Endodermal cell (in vitro differentiated cells): ENCODE data around the gene USHBP1. TPM values are rescaled to one million over a fixed set of nuclear protein-coding genes. Genes with fewer than 3 reads are reported as not detected.
"Not testable (repeated sequence)": the region's sequence is repeated elsewhere in the genome, so short reads cannot be mapped to it uniquely, and the experiment has no call there.

Experiments
- DNase-seq: peaks from one replicate; pipeline ENCODE4 v3.0.0-alpha.2; 2017
- H3K27ac ChIP-seq: 2 replicates; pipeline ENCODE4 v1.5.1; 2013; ENCODE audit warnings: mild to moderate bottlenecking, low read depth, low read length, moderate library complexity
- H3K27me3 ChIP-seq: 2 replicates; pipeline ENCODE4 v1.6.1; 2013; ENCODE audit warnings: mild to moderate bottlenecking, low read length, moderate library complexity; ENCODE audit not compliant: insufficient read depth, control insufficient read depth, poor library complexity, severe bottlenecking
- H3K36me3 ChIP-seq: 2 replicates; pipeline ENCODE4 v1.7.0; 2013; ENCODE audit warnings: mild to moderate bottlenecking, low read length, moderate library complexity; ENCODE audit not compliant: control insufficient read depth, insufficient read depth
- H3K4me1 ChIP-seq: one replicate; pipeline ENCODE4 v1.7.0; 2013; ENCODE audit warnings: low read length; ENCODE audit not compliant: control insufficient read depth, insufficient read depth
- H3K4me3 ChIP-seq: 2 replicates; pipeline ENCODE4 v1.5.1; 2013; ENCODE audit warnings: mild to moderate bottlenecking, low read length, moderate library complexity
- H3K9ac ChIP-seq: 2 replicates; pipeline ENCODE4 v1.6.1; 2013; ENCODE audit warnings: mild to moderate bottlenecking, low read length, moderate library complexity; ENCODE audit not compliant: poor library complexity, severe bottlenecking; ENCODE audit errors: extremely low read depth
- H3K9me3 ChIP-seq: 2 replicates; pipeline ENCODE4 v1.6.1; 2013; ENCODE audit warnings: mild to moderate bottlenecking, low read length, moderate library complexity; ENCODE audit not compliant: control insufficient read depth
- H3K27ac Mint-ChIP-seq: 2 replicates; pipeline ENCODE4 v1.8.0; 2020; ENCODE audit warnings: mixed read lengths
- H3K27me3 Mint-ChIP-seq: 2 replicates; pipeline ENCODE4 v1.8.0; 2021; ENCODE audit warnings: mild to moderate bottlenecking, mixed read lengths; ENCODE audit not compliant: insufficient read depth
- H3K36me3 Mint-ChIP-seq: 2 replicates; pipeline ENCODE4 v1.8.0; 2020; ENCODE audit warnings: low read depth, mixed read lengths
- H3K4me1 Mint-ChIP-seq: 2 replicates; pipeline ENCODE4 v1.8.0; 2020; ENCODE audit warnings: mixed read lengths
- H3K4me3 Mint-ChIP-seq: 2 replicates; pipeline ENCODE4 v1.8.0; 2020; ENCODE audit warnings: mild to moderate bottlenecking, moderate library complexity, mixed read lengths
- H3K9me3 Mint-ChIP-seq: 2 replicates; pipeline ENCODE4 v1.8.0; 2020; ENCODE audit warnings: mild to moderate bottlenecking, mixed read lengths
- WGBS, 2 experiments: methylation state at CpG; one replicate each; pipeline versions ENCODE4 v1.1.5 to v1.1.7; 2013; ENCODE audit warnings: missing lambda C conversion rate in 2 of 2, mixed read lengths in 1 of 2; ENCODE audit not compliant: insufficient coverage in 1 of 2, insufficient read length in 1 of 2; 5-methylcytosine and 5-hydroxymethylcytosine counted together
- total RNA-seq, 2 donors: library from RNA; stranded (reverse); fragmentation: NEBNext Ultra II Directional in 1 of 2; extraction: Animal tissue kit (Norgen Biotek cat#: 25700) in 1 of 2; gene quantifications; 2 replicates in 1 of 2; 3 replicates in 1 of 2; pipeline ENCODE4 v1.2.1, GENCODE V29; 2021
- TF ChIP-seq, protein P1 (sequence below): fragments of 200-600 bp; sonication (generic); conservative IDR thresholded peaks from 2 replicates; pipeline ENCODE4 v1.5.0; 2021; ENCODE audit warnings: antibody characterized with exemption, mild to moderate bottlenecking

Gene USHBP1
- total RNA-seq, 2 donors from 2014 or later, result 3.8 to 6.2 TPM

- no peak overlapping the region for H3K4me3 Mint-ChIP-seq
- Histone ChIP-seq H3K4me3 (no peak overlapping the region), H3K27me3 (no peaks in the 10 kb centered on the region), H3K4me1 (no peaks in the 10 kb centered on the region), H3K36me3 (peaks cover 9% of the 10 kb centered on the region), H3K27ac (no peak overlapping the region), H3K9me3 (peaks cover 10% of the 10 kb centered on the region), H3K9ac (no peak overlapping the region)
- H3K4me1 Mint-ChIP-seq, result peaks cover 8% of the 10 kb centered on the region
- DNase-seq, result no peak
- TF ChIP-seq, protein P1, sequence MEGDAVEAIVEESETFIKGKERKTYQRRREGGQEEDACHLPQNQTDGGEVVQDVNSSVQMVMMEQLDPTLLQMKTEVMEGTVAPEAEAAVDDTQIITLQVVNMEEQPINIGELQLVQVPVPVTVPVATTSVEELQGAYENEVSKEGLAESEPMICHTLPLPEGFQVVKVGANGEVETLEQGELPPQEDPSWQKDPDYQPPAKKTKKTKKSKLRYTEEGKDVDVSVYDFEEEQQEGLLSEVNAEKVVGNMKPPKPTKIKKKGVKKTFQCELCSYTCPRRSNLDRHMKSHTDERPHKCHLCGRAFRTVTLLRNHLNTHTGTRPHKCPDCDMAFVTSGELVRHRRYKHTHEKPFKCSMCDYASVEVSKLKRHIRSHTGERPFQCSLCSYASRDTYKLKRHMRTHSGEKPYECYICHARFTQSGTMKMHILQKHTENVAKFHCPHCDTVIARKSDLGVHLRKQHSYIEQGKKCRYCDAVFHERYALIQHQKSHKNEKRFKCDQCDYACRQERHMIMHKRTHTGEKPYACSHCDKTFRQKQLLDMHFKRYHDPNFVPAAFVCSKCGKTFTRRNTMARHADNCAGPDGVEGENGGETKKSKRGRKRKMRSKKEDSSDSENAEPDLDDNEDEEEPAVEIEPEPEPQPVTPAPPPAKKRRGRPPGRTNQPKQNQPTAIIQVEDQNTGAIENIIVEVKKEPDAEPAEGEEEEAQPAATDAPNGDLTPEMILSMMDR, result no peak
- 95 to 97% methylated on average over 34 to 51 of the region's 51 CpGs for WGBS, 2 experiments
- peaks cover 21% of the 10 kb centered on the region for H3K36me3 Mint-ChIP-seq
- H3K9me3 Mint-ChIP-seq, result peaks cover 13% of the 10 kb centered on the region
- H3K27ac Mint-ChIP-seq, result no peak overlapping the region
- no peaks in the 10 kb centered on the region for H3K27me3 Mint-ChIP-seq
These were observed 36.6 kb upstream of the USHBP1 start for GRCh38 chr19:17300992-17301619.

GRCh38 chr19:17296976-17297375, 32.4 kb upstream of the USHBP1 start:
- TF ChIP-seq, protein P1, result no peak
- Mint-ChIP-seq H3K4me1 (peaks cover under 1% of the 10 kb centered on the region), H3K27ac (no peak overlapping the region), H3K36me3 (peaks cover 26% of the 10 kb centered on the region), H3K9me3 (peaks cover 13% of the 10 kb centered on the region), H3K27me3 (no peaks in the 10 kb centered on the region), H3K4me3 (no peak overlapping the region)
- 90 to 98% methylated on average over 6 of the region's 6 CpGs for WGBS, 2 experiments
- no peaks in the 10 kb centered on the region for H3K27me3 ChIP-seq
- H3K4me1 ChIP-seq, result no peaks in the 10 kb centered on the region
- no peak overlapping the region for H3K9ac ChIP-seq
- peaks cover 10% of the 10 kb centered on the region for H3K9me3 ChIP-seq
- no peak overlapping the region for H3K27ac ChIP-seq
- H3K36me3 ChIP-seq, result peaks cover 20% of the 10 kb centered on the region
- no peak overlapping the region for H3K4me3 ChIP-seq
- DNase-seq, result no peak

GRCh38 chr19:17296273-17296672, 31.7 kb upstream of the USHBP1 start:
- DNase-seq, result no peak
- Mint-ChIP-seq H3K4me1 (no peaks in the 10 kb centered on the region), H3K4me3 (no peak overlapping the region), H3K36me3 (peaks cover 26% of the 10 kb centered on the region), H3K9me3 (peaks cover 13% of the 10 kb centered on the region), H3K27ac (no peak overlapping the region), H3K27me3 (no peaks in the 10 kb centered on the region)
- H3K36me3 ChIP-seq, result peaks cover 20% of the 10 kb centered on the region
- H3K4me1 ChIP-seq, result no peaks in the 10 kb centered on the region
- no peak overlapping the region for H3K9ac ChIP-seq
- H3K27me3 ChIP-seq, result no peaks in the 10 kb centered on the region
- H3K27ac ChIP-seq, result no peak overlapping the region
- WGBS, 2 experiments, result 94 to 98% methylated on average over 4 of the region's 4 CpGs
- no peak overlapping the region for H3K4me3 ChIP-seq
- H3K9me3 ChIP-seq, result peaks cover 10% of the 10 kb centered on the region
- TF ChIP-seq, protein P1, result no peak

DNA sequence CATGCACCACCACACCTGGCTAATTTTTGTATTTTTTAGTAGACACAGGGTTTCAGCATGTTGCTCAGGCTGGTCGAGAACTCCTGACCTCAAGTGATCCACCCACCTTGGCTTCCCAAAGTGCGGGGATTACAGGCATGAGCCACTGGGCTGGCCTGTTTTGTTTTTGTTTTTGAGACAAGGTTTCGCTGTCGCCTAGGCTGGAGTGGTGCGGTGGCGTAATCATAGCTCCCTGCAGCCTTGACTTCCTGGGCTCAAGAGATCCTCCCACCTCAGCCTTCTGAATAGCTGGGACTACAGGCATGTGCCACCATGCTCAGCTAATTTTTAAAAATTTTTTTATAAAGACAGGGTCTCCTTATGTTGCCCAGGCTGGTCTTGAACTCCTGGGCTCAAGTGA, 31.0 kb upstream of the USHBP1 start:
- not testable (repeated sequence) for H3K27ac ChIP-seq, H3K27me3 ChIP-seq, H3K9ac ChIP-seq, H3K27ac Mint-ChIP-seq, H3K4me1 ChIP-seq, H3K4me3 ChIP-seq, DNase-seq, H3K4me3 Mint-ChIP-seq, H3K4me1 Mint-ChIP-seq, H3K27me3 Mint-ChIP-seq
- H3K9me3 ChIP-seq, result peaks cover 10% of the 10 kb centered on the region
- H3K9me3 Mint-ChIP-seq, result peaks cover 13% of the 10 kb centered on the region
- H3K36me3 ChIP-seq, result peaks cover 20% of the 10 kb centered on the region
- 96 to 98% methylated on average over 6 of the region's 6 CpGs for WGBS, 2 experiments
- H3K36me3 Mint-ChIP-seq, result peaks cover 24% of the 10 kb centered on the region
